Measurements from ENCODE around the gene SNAPC2.

The SNAPC2 gene

DNA sequence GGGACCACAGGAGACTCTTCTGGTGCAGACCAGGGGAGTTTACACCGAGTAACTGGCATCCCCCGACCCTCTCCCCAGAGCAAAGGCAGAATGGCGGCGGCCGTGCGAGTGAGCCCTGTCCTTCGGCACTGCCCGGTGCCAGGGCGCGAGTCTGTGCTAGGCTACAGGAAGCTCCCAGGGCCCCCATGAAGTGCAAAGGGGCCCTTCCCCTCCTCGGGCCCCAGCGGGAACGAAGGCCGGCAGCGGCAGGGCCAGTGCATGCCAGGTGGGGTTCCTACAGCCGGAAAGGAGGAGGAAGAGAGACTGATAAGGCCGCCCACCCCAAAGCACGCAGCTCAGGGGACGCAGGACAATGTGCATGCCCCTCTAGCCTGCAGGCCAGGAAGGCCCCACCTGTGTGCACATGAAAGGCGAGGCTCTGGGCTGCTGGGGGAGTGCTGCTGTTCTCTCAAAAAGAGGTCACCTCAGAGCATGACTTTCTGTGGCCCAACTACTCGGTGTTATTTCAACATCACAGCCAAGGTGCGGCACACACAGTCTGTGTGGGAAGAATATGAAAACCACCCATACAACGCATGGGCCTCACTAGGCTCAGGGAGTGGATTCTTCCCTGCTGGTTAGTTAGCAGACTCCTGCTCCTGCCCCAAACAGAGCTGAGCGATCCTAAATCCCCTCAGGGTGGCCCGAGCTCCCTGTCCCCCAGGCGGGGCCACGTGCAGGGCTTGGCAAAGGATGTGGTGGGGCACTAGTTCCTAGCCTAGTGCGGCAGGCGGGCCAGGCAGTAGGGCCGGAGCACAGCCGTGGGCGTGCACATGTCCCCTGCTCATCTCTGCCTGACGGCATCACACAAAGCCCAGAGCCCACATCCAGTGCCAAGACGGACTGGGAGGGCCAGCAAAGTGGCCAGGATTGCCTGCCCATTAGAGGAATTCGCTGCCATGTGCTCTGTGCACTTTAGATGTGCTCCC lies 51.7 kb downstream of the SNAPC2 start:
- no peak for FAIRE-seq

Measured in islet of Langerhans (tissue), 1 donor.